GM18520 (cell line): ENCODE results near the gene OR6V1.

Experiments
- ATAC-seq: cut with Tn5 transposase; IDR thresholded peaks from one replicate; pipeline ENCODE4 v1.9.1; 2021; ENCODE audit not compliant: unreplicated experiment

The OR6V1 gene, protein sequence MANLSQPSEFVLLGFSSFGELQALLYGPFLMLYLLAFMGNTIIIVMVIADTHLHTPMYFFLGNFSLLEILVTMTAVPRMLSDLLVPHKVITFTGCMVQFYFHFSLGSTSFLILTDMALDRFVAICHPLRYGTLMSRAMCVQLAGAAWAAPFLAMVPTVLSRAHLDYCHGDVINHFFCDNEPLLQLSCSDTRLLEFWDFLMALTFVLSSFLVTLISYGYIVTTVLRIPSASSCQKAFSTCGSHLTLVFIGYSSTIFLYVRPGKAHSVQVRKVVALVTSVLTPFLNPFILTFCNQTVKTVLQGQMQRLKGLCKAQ

DNA sequence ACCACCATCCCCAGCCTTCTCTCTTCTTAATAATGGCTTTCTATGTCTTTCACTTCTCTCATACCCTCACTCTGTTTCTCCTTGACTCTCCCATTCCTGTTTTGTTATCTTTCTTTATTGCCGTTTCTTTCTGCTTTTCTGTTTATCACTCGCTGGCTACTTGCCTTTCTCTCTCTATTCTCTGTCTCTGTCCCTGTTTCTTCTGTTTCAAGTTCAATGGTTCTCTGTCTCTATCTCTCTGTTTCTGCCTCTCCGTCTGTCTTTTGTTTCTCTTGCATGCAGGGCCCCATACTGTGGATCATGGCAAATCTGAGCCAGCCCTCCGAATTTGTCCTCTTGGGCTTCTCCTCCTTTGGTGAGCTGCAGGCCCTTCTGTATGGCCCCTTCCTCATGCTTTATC lies at the start of gene OR6V1:
TSS of gene OR6V1 (plus strand) at position 301 of the 400 bp plus-strand sequence. CDS start at position 301, 0 bp downstream.
- no peak for ATAC-seq

- ATAC-seq: no peak
Measured at GRCh38 chr7:143002898-143003297, 49.2 kb upstream of the OR6V1 start.

GRCh38 chr7:143003393-143004051 lies 48.6 kb upstream of the OR6V1 start:
- no peak for ATAC-seq

GRCh38 chr7:143005632-143006260 lies 46.4 kb upstream of the OR6V1 start:
- ATAC-seq: no peak

DNA sequence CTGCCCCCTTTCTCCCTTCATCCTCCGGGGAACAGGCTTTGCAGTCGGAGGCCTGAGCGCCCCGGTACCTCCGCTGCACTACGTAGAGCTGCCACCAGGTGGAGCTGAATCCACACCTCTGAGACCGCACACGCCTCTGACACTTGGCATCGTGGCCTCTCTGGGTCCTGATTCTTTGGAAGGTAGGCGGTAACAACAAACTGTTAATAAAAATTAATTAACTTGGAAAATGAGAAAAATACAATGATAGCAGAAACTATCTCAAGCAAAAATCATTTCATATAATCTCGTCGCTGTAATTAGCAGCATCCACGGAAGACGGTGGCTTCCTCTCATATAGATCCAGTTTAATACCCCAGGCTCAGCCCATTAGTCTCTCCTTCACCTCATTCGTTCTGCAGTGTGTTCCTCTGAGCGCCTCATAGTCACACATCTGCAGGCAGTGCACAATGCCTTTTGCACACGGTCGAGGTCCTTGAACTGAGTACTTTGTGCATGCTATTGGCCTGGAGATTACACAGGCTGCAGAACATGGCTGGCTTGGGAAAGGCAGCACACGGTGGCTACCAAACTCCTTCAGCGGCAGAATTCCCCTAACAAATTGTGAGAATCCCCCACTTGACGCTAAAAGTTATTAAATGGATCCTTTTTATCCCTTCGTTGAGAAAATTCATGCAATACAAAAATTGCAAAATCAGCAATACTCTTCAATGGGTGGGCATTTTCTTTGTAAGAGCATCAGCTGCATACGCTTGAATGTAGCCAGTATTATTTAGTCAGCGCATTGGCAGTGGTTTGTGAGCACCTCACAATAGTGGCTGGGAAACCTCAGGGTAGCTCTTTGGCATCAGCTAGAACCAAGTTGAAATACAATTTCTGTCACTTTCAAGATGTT lies 43.9 kb upstream of the OR6V1 start:
- ATAC-seq: peak; percentile 69

DNA sequence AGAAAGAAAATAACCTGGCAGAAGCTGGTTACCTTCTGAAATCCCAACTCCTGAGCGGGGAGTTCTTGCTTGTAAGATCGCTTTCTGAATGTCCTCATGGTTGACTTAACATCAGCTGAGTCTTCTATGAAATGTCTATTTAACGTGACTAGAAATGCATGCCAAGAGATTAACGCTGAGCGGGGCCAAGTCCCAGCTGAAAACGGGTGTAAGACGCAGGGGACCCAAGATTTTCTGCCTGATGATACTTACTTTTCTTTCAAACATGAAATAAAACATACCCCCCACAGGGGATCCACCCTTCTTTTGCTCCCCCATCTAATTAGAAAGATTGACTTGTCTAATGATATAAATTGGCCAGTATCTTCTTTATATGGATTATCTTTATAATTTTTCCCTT lies 40.1 kb upstream of the OR6V1 start:
- ATAC-seq: no peak

- ATAC-seq: no peak
Measured at GRCh38 chr7:143012409-143012808, 39.7 kb upstream of the OR6V1 start.

GRCh38 chr7:143013473-143013872 lies 38.7 kb upstream of the OR6V1 start:
- ATAC-seq: no peak

DNA sequence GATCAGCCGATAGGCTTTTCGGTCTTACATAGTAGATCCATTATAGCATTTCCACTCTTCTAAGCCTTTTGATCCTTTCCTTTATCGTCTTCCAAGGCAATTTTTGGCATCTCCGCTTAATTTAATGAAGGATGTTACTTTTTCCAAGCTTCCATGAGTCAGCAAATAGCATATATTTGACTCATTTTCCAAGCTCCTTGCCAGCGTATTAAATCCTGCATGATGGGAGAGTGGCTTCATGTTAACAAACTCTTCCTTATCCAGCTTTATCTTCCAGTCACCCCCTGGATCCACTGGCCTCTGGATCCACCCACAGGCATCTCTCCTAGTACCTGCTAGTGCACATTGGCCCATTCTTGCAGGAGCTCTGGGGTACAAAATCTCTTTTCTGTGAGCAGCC lies 38.2 kb upstream of the OR6V1 start:
- ATAC-seq: no peak

GRCh38 chr7:143015084-143015483 lies 37.1 kb upstream of the OR6V1 start:
- ATAC-seq: peak; percentile 53

DNA sequence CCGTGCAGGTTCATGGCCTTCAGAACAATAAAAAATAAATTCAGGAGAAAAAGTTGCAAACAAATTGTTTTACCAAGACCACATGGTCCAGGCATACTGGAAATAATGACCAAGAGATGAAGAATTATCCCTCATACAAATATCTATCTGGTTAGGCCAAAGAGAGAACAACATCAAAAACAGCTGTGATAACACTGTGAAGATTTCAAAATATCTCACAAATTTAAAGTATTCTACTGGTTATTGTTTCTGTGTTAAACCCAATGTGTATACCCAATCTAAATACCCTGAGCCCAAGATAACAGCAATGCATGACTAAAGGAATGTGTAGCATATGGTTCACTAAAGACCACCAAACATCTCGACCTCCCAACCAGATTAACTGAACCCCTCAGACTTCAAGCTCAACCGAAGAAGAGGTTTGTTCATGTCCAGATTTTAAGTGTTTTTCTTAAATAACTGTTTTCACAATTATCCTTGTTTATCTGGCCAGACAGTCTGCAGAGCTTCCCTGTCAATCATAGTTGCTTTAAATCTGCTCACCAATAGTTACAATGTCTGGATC lies 36.1 kb upstream of the OR6V1 start:
- no peak for ATAC-seq

- ATAC-seq: no peak
Measured at GRCh38 chr7:143016996-143017395, 35.1 kb upstream of the OR6V1 start.

GRCh38 chr7:143018931-143019330 lies 33.2 kb upstream of the OR6V1 start:
- ATAC-seq: no peak

GRCh38 chr7:143023047-143023446 lies 29.1 kb upstream of the OR6V1 start:
- no peak for ATAC-seq

GRCh38 chr7:143025371-143025770 lies 26.8 kb upstream of the OR6V1 start:
- ATAC-seq: no peak

GRCh38 chr7:143027032-143027431 lies 25.1 kb upstream of the OR6V1 start, which contains the start of gene OR9A2:
Gene OR9A2 (minus strand): TSS chr7:143027132. CDS start chr7:143027132, 0 bp downstream.
- ATAC-seq: no peak

DNA sequence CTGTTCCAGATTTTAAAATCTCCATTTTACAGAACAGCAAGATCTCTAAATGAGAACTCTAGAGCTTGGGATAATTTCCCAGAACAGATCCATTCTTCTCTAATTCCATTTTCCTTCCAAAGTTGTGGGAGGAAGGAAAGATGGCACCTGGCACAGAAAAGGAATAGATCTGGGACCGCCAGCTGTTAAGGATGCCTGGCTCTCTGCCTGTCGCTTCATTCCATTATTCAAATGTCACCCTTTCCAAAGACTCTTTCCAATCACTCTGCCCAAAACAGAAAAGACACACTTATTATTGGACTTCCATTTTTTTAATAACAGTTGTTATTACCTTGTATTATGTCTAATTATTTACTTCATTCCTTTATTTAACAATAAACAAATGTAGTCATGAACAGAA lies 24.5 kb upstream of the OR6V1 start:
- no peak for ATAC-seq

DNA sequence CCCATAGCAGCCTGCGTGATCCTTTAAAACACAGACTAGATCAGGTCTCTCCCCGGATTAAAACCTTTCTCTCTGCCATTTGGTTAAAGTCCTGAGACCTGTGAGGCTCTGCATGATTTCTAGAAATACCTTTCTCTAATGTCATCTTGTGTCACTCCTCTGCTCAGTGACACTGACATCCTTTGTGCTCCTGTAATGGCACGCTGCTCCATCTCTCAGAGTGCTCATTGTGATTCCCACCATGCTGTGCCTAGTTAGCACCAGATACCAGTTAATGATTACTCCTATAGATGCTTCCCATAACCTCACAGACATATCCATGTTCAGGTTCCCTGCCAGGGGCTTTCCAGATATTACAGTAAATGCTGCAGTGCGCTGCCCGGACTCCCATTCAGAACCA lies 13.5 kb upstream of the OR6V1 start:
- ATAC-seq: no peak

GRCh38 chr7:143040209-143040715 lies 11.9 kb upstream of the OR6V1 start:
- no peak for ATAC-seq

DNA sequence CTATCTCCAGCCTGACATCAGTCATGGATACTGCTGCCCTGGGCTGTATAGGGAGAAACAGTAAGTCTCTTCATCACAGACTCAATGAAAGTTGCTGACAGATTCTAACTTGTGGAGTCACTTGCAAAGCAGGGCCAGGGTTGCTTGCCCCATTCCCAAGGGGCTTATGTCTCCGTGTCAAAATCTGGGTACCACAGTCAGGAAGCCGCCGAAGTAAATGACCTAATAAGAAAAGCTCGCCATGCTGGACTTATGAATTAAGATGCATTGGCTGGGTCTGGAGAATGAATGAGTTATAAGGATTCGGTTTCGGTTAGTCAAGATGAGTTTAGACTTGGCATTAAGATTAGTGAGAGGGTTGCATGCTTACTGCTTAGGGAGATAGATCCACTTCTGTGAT lies 10.8 kb upstream of the OR6V1 start:
- no peak for ATAC-seq
